Activated CD4-positive, alpha-beta T cell treated with anti-CD3 and anti-CD28 coated beads for 36 hours (primary cell): ENCODE data around the gene PPP1R12C. TPM values are rescaled to one million over a fixed set of nuclear protein-coding genes. Genes with fewer than 3 reads are reported as not detected.

Experiments used
- ATAC-seq: fragments of 200-7000 bp; cut with Tn5 transposase; one replicate; pipeline ENCODE4 v1.10.0; 2021; ENCODE audit warnings: mild to moderate bottlenecking, moderate library complexity
- CTCF ChIA-PET: fragments of 350-600 bp; sonication (Branson Sonifier 250); formaldehyde crosslinking; loops from one replicate; lab custom pipeline; 2021; ENCODE audit warnings: antibody characterized with exemption; lab: Charles Lee
- POLR2A ChIA-PET: fragments of 350-600 bp; sonication (Branson Sonifier 250); formaldehyde crosslinking; loops from one replicate; lab custom pipeline; 2021; ENCODE audit warnings: antibody characterized with exemption, inconsistent platforms; lab: Charles Lee
- DNase-seq: peaks from one replicate; pipeline ENCODE4 v3.0.0-alpha.2; 2020
- H3K27ac Mint-ChIP-seq: one replicate; pipeline ENCODE4 v1.8.0; 2021; ENCODE audit warnings: mixed read lengths
- H3K27me3 Mint-ChIP-seq: one replicate; pipeline ENCODE4 v1.8.0; 2021; ENCODE audit warnings: mixed read lengths
- H3K36me3 Mint-ChIP-seq: one replicate; pipeline ENCODE4 v1.8.0; 2021; ENCODE audit warnings: low read depth, mixed read lengths
- H3K4me1 Mint-ChIP-seq: one replicate; pipeline ENCODE4 v1.8.0; 2021; ENCODE audit warnings: mixed read lengths
- H3K4me3 Mint-ChIP-seq: one replicate; pipeline ENCODE4 v1.8.0; 2021; ENCODE audit warnings: mild to moderate bottlenecking, moderate library complexity, mixed read lengths
- H3K9me3 Mint-ChIP-seq: one replicate; pipeline ENCODE4 v1.8.0; 2021; ENCODE audit warnings: low read depth, mixed read lengths
- intact Hi-C, 2 experiments: fragments of 100-400 bp; cut with DNase I in 1 of 2; cut with micrococcal nuclease in 1 of 2; formaldehyde crosslinking; loops; one replicate each; pipeline versions ENCODE4 v1.14.2 to v1.15.1; 2022 to 2024; cut with DNase I, micrococcal nuclease
- total RNA-seq, 2 experiments: library from RNA; stranded (reverse); gene quantifications; one replicate each; pipeline ENCODE4 v1.2.3, GENCODE V29; 2021

PPP1R12C gene
- total RNA-seq, 2 experiments from 2014 or later: 66.1 to 69.8 TPM

- CTCF ChIA-PET: no interaction called here
- no peak overlapping the region for H3K27ac Mint-ChIP-seq
- ATAC-seq: no peak
Observed at GRCh38 chr19:55048446-55048845, 69.0 kb downstream of the PPP1R12C start.

DNA sequence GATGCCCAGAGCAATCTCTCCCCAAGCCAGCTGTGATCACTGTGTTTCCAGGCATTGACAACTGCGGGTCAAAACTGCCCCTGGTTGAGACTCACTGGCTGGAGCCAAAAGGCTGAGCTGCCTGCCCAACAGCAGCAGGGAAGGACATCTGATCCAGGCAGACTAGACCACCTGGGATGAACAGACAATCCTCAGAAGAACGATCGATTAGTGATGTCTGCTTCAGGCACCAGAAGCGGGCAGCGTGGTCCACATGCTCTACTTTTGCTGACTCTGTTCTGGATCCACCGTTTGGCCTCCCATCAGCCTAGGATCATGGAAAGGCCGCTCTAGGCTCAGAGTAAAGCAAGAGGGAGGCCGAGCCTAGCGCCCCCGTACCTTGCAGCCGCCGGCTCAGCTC, 69.5 kb downstream of the PPP1R12C start:
- DNase-seq (no peak), ATAC-seq (no peak)
- no peaks in the 10 kb centered on the region for H3K4me1 Mint-ChIP-seq
- intact Hi-C loops: no loop called here
- peaks cover 30% of the 10 kb centered on the region for H3K36me3 Mint-ChIP-seq
- ChIA-PET CTCF (no interaction called here), POLR2A (no interaction called here)
- H3K4me3 Mint-ChIP-seq: no peak overlapping the region
- no peaks in the 10 kb centered on the region for H3K27me3 Mint-ChIP-seq
- no peaks in the 10 kb centered on the region for H3K9me3 Mint-ChIP-seq
- no peak overlapping the region for H3K27ac Mint-ChIP-seq

More at GRCh38 chr19:55048446-55048845, 69.0 kb downstream of the PPP1R12C start:
- Mint-ChIP-seq H3K4me3 (no peak overlapping the region), H3K4me1 (no peaks in the 10 kb centered on the region), H3K9me3 (no peaks in the 10 kb centered on the region), H3K27me3 (no peaks in the 10 kb centered on the region), H3K36me3 (peaks cover 31% of the 10 kb centered on the region)
- intact Hi-C loops: no loop called here
- DNase-seq: no peak
- POLR2A ChIA-PET: no interaction called here

DNA sequence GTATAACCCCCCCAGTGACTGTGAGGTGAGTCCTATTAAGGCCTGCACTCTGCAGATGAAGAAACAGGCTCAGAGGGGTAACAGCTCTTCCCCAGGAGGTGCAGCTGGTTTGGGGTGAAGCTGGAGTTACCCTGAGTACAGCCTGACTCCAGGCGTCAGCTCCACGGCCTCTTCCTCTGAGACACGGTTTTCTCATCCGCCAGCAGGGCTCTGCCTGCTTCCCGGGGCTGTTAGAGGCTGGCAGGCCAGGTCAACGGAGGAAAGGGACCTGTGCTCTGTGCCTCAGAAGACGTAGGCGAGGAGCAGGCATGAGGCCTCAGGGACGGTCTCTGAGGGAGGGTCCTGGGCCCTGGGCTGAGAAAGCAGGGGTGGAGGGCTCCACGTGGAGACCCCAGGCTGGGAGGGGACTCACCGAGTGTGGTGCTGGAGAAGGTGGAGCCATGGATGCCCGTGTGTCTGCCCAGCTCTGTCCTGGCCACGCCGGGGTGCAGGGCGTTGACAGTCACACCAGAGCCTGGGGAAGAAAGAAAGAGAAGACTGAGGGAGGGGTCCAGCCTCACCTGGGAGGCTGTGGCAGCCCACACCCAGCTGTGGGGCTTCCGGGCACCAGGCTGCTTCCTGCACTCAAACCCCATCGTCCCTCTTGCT, 70.3 kb downstream of the PPP1R12C start:
- Mint-ChIP-seq H3K9me3 (no peaks in the 10 kb centered on the region), H3K4me3 (no peak overlapping the region), H3K27ac (no peak overlapping the region), H3K4me1 (peaks cover 8% of the 10 kb centered on the region), H3K27me3 (no peaks in the 10 kb centered on the region), H3K36me3 (peaks cover 34% of the 10 kb centered on the region)
- intact Hi-C loops: no loop called here
- ChIA-PET CTCF (no interaction called here), POLR2A (no interaction called here)
- ATAC-seq (no peak), DNase-seq (no peak)

DNA sequence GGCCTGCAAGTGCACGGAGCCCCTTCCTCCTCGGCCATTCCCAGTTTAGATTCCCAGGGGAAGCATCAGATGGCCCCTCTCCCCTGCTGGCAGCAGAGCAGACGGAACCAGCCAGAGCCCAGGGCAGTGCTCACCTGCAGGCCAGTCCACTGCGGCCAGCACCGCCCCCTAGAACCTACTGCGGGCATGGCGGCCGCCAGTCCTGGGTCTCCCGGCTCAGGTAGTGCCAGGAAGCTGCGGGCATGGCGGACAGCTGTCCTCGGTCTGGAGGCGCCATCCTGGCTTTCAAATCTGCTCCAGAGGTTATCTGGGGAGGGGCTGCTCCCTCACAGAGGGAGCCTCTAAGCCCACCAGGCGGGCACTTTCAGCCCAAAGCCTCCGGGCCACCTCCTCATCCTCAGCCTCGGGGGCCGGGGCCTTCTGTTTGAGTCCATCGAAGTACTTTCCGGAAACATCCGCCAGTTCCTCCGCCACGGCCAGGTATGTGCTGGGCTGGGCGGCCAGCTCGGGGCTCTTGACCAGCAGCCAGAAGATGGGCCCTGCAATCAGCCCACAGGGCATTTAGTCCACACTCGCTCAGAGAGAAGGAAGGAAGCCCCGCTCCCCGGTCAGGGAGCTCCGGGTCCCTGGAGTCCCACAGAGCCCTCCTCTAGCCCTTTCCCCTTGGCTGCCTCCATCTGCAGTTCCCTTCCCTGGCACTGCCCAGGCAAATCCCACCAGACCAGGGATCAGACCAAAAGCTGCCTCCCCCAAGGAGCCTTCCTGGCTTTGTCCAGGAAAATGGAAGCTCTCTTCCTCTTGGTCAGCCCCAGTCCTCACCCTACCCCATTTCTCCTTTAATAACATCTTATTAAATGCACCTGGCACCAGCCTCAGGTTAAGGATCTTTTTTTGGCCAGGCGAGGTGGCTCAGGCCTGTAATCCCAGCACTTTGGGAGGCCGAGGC, 72.4 kb downstream of the PPP1R12C start:
- H3K4me3 Mint-ChIP-seq: no peak overlapping the region
- H3K9me3 Mint-ChIP-seq: no peaks in the 10 kb centered on the region
- DNase-seq (no peak), ATAC-seq (no peak)
- peaks cover 19% of the 10 kb centered on the region for H3K4me1 Mint-ChIP-seq
- ChIA-PET CTCF (interaction anchor here (0.6 to 0.7 kb wide), 2 partner anchors 213 to 503 kb away, joined by 3 to 4 read pairs; no protein-coding TSS in a partner anchor), POLR2A (no interaction called here)
- intact Hi-C loops: no loop called here
- H3K36me3 Mint-ChIP-seq: peaks cover 33% of the 10 kb centered on the region
- no peaks in the 10 kb centered on the region for H3K27me3 Mint-ChIP-seq
- no peak overlapping the region for H3K27ac Mint-ChIP-seq

- intact Hi-C loops: no loop called here
- peaks cover 19% of the 10 kb centered on the region for H3K4me1 Mint-ChIP-seq
Observed at GRCh38 chr19:55044286-55044685, 73.2 kb downstream of the PPP1R12C start.

GRCh38 chr19:55042688-55043087, 74.7 kb downstream of the PPP1R12C start:
- DNase-seq (no peak), ATAC-seq (no peak)
- ChIA-PET CTCF (no interaction called here), POLR2A (interaction anchor here (0.6 kb wide), 1 partner anchor 369 kb away, joined by 4 read pairs; no protein-coding TSS in a partner anchor)
- Mint-ChIP-seq H3K9me3 (no peaks in the 10 kb centered on the region), H3K36me3 (peaks cover 28% of the 10 kb centered on the region), H3K27ac (peak overlapping the region; percentile 65), H3K27me3 (no peaks in the 10 kb centered on the region), H3K4me3 (peak overlapping the region; percentile 41), H3K4me1 (peaks cover 19% of the 10 kb centered on the region)
- intact Hi-C loops: no loop called here

More at GRCh38 chr19:55044286-55044685, 73.2 kb downstream of the PPP1R12C start:
- Mint-ChIP-seq H3K36me3 (peaks cover 36% of the 10 kb centered on the region), H3K4me3 (no peak overlapping the region), H3K27ac (no peak overlapping the region), H3K9me3 (no peaks in the 10 kb centered on the region), H3K27me3 (no peaks in the 10 kb centered on the region)
- no peak for ATAC-seq
- ChIA-PET CTCF (interaction anchor here (0.6 kb wide), 1 partner anchor 213 kb away, joined by 3 read pairs; no protein-coding TSS in a partner anchor), POLR2A (no interaction called here)
- DNase-seq: no peak

- Mint-ChIP-seq H3K4me1 (peaks cover 19% of the 10 kb centered on the region), H3K27me3 (no peaks in the 10 kb centered on the region), H3K4me3 (peak overlapping the region; percentile 41), H3K36me3 (peaks cover 28% of the 10 kb centered on the region), H3K27ac (peak overlapping the region; percentile 68), H3K9me3 (no peaks in the 10 kb centered on the region)
- ATAC-seq (peak; percentile 35), DNase-seq (peak; percentile 12)
- POLR2A ChIA-PET: no interaction called here
- intact Hi-C loops: no loop called here
- CTCF ChIA-PET: no interaction called here
Observed at GRCh38 chr19:55042344-55042678, 75.1 kb downstream of the PPP1R12C start.

DNA sequence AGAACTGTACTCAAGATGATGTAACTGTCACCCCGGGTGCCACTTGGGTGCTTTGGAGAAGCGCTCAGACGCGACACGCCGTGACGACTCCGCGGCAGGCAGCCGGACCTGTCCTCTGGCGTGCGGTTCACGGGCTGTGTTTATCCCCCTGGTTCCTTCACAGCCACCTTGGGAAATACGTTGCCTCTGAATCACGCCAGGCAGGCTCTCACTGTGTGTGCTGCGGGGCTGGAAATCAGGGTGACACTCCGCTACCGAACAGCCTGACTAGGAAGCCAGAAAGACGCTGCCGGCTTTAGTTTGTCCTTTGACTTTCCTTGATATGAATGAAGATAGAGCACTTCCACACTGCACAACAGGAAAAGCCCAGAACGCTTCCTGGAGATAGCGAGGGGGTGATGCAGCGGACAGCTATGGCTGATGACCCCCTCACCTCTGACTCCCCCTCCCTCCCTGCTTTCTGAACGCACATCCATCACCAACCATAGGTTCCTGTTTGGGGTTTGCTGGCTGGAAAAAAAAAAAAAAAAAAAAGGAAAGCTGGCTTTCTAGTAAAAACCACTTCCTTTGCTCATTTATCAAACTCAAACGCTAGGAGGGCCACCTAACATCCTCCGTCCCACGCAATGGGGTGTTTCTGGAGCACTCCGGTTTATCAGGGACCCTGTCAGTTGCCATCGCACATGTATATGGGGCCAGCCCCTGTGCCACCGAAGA, 75.7 kb downstream of the PPP1R12C start:
- intact Hi-C loops: no loop called here
- Mint-ChIP-seq H3K4me3 (peak overlapping the region; percentile 41), H3K27ac (peak overlapping the region; percentile 76), H3K36me3 (peaks cover 28% of the 10 kb centered on the region), H3K9me3 (no peaks in the 10 kb centered on the region), H3K27me3 (no peaks in the 10 kb centered on the region), H3K4me1 (peaks cover 19% of the 10 kb centered on the region)
- CTCF ChIA-PET: no interaction called here
- peak; percentile 60 for DNase-seq
- POLR2A ChIA-PET: no interaction called here
- ATAC-seq: peak; percentile 75

DNA sequence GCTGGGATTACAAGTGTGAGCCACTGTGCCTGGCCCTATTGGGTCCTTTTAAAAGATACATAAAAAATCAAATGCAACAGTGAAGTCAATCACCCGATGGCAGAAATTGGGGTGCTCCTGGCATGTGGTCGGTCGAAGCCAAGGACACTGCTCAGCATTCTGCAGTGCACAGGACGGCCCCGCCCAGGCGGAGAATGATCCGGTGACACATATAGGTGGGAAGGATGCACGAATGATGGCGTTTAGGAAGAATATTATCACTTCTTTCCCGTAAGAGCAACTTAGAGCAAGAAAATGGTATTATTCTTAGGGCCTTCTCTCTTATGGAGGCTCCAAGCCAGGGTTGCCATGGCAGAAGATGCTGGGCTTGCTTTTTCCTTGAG, 76.2 kb downstream of the PPP1R12C start:
- H3K27me3 Mint-ChIP-seq: no peaks in the 10 kb centered on the region
- H3K9me3 Mint-ChIP-seq: no peaks in the 10 kb centered on the region
- POLR2A ChIA-PET: no interaction called here
- H3K4me1 Mint-ChIP-seq: peaks cover 19% of the 10 kb centered on the region
- H3K4me3 Mint-ChIP-seq: peak overlapping the region; percentile 41
- DNase-seq: no peak
- intact Hi-C loops: no loop called here
- H3K27ac Mint-ChIP-seq: peak overlapping the region; percentile 76
- ATAC-seq: no peak
- CTCF ChIA-PET: no interaction called here
- H3K36me3 Mint-ChIP-seq: peaks cover 28% of the 10 kb centered on the region
